GM23248 (cell line): ENCODE measurements around the gene ZNF333. TPM values are rescaled to one million over a fixed set of nuclear protein-coding genes. Genes with fewer than 3 reads are reported as not detected.
"Not testable (repeated sequence)": the region's sequence is repeated elsewhere in the genome, so short reads cannot be mapped to it uniquely, and the experiment has no call there.

Experiments
- DNase-seq: peaks from one replicate; pipeline ENCODE4 v3.0.0-alpha.2; 2015
- H2AFZ ChIP-seq: fragments of 200-600 bp; sonication (generic); 2 replicates; pipeline ENCODE4 v1.6.1; 2016; ENCODE audit warnings: antibody characterized with exemption
- H3F3A ChIP-seq: fragments of 200-600 bp; sonication (generic); 2 replicates; pipeline ENCODE4 v1.6.1; 2016; ENCODE audit warnings: mild to moderate bottlenecking, antibody characterized with exemption, mixed run types; ENCODE audit not compliant: insufficient read depth
- H3K27ac ChIP-seq: fragments of 200-600 bp; sonication (generic); 2 replicates; pipeline ENCODE4 v1.5.1; 2016; ENCODE audit warnings: mild to moderate bottlenecking
- H3K27me3 ChIP-seq: fragments of 200-600 bp; sonication (generic); replicated peaks from 2 replicates; pipeline ENCODE4 v1.6.1; 2016; ENCODE audit warnings: mild to moderate bottlenecking; ENCODE audit not compliant: insufficient read depth
- H3K36me3 ChIP-seq: fragments of 200-600 bp; sonication (generic); 2 replicates; pipeline ENCODE4 v1.6.1; 2016; ENCODE audit warnings: low read depth, mild to moderate bottlenecking
- H3K4me1 ChIP-seq: fragments of 200-600 bp; sonication (generic); 2 replicates; pipeline ENCODE4 v1.6.1; 2016; ENCODE audit warnings: mild to moderate bottlenecking; ENCODE audit not compliant: insufficient read depth
- H3K4me2 ChIP-seq: fragments of 200-600 bp; sonication (generic); one replicate; pipeline ENCODE4 v1.6.1; 2016; ENCODE audit warnings: mild to moderate bottlenecking; ENCODE audit not compliant: unreplicated experiment
- H3K4me3 ChIP-seq: fragments of 200-600 bp; sonication (generic); 2 replicates; pipeline ENCODE4 v1.5.1; 2016; ENCODE audit warnings: mild to moderate bottlenecking
- H3K79me2 ChIP-seq: fragments of 200-600 bp; sonication (generic); 2 replicates; pipeline ENCODE4 v1.6.1; 2016; ENCODE audit warnings: mild to moderate bottlenecking; ENCODE audit not compliant: insufficient read depth
- H3K9ac ChIP-seq: fragments of 200-600 bp; sonication (generic); 2 replicates; pipeline ENCODE4 v1.6.1; 2016; ENCODE audit warnings: mild to moderate bottlenecking
- H3K9me2 ChIP-seq: fragments of 200-600 bp; sonication (generic); 2 replicates; pipeline ENCODE4 v1.6.1; 2016; ENCODE audit warnings: mixed run types, mild to moderate bottlenecking, moderate library complexity; ENCODE audit not compliant: insufficient read depth
- H3K9me3 ChIP-seq: fragments of 200-600 bp; sonication (generic); one replicate; pipeline ENCODE4 v1.6.1; 2017; ENCODE audit warnings: low read depth
- H4K20me1 ChIP-seq: fragments of 200-600 bp; sonication (generic); 2 replicates; pipeline ENCODE4 v1.6.0; 2016; ENCODE audit not compliant: insufficient read depth
- EZH2 ChIP-seq: fragments of 200-600 bp; sonication (generic); IDR thresholded peaks from 2 replicates; pipeline ENCODE4 v1.6.1; 2018; ENCODE audit warnings: antibody characterized with exemption, mild to moderate bottlenecking; ENCODE audit not compliant: insufficient read depth, poor library complexity, severe bottlenecking
- EZH2phosphoT487 ChIP-seq: fragments of 200-600 bp; sonication (generic); IDR thresholded peaks from 2 replicates; pipeline ENCODE4 v1.6.1; 2018; ENCODE audit warnings: antibody characterized with exemption, moderate library complexity, mild to moderate bottlenecking, low read depth; ENCODE audit not compliant: insufficient read depth
- WGBS, 2 experiments: methylation state at CpG; one replicate each; pipeline ENCODE4 v1.1.6; 2015 to 2017; ENCODE audit warnings: low lambda C conversion rate in 2 of 2, low coverage in 1 of 2; ENCODE audit errors: missing lambda C conversion rate in 2 of 2; 5-methylcytosine and 5-hydroxymethylcytosine counted together
- in situ Hi-C: fragments of 300-500 bp; cut with MboI; formaldehyde crosslinking; loops from 2 replicates; pipeline ENCODE4 v1.15.0; 2020
- polyA plus RNA-seq: library from polyadenylated mRNA; unstranded; fragments of >200 nt; fragmentation: Nextera tagmentation; extraction: Ambion mirVana; gene quantifications from 2 replicates; pipeline ENCODE4 v1.2.1, GENCODE V29; 2016
- total RNA-seq: library from RNA; depleted of rRNA; stranded (reverse); fragments of >200 nt; shearing (Covaris generic); gene quantifications from 2 replicates; pipeline ENCODE4 v1.2.3, GENCODE V29; 2014

The ZNF333 gene
- total and polyA plus RNA-seq, 2 experiments from 2014 or later: 10.4 to 26.3 TPM

- no peaks in the 10 kb centered on the region for H3K36me3 ChIP-seq
- peak overlapping the region; percentile 32; the same call in 1 of the 2 replicates for H2AFZ ChIP-seq
- no peaks in the 10 kb centered on the region for H3K9me3 ChIP-seq
- no peak overlapping the region for H3K27ac ChIP-seq
- no peaks in the 10 kb centered on the region for H3K79me2 ChIP-seq
- no peak overlapping the region for H3K9ac ChIP-seq
- H3K4me1 ChIP-seq: no peaks in the 10 kb centered on the region
- in situ Hi-C loops: no loop called here
- DNase-seq: no peak
- H3K4me3 ChIP-seq: peak overlapping the region; percentile 49; the same call in 1 of the 2 replicates
- no peaks in the 10 kb centered on the region for H3K9me2 ChIP-seq
- no peaks in the 10 kb centered on the region for H3F3A ChIP-seq
- WGBS, 2 experiments: 6 to 10% methylated on average over 16 to 22 of the region's 22 CpGs
- no peaks in the 10 kb centered on the region for H4K20me1 ChIP-seq
- no peaks in the 10 kb centered on the region; the same call in 1 of the 2 replicates for H3K27me3 ChIP-seq
- H3K4me2 ChIP-seq: no peak overlapping the region
- no peak for TF ChIP-seq EZH2phosphoT487
- TF ChIP-seq EZH2: no peak
Measured at GRCh38 chr19:14775869-14776586, 86.2 kb downstream of the ZNF333 start.

- H4K20me1 ChIP-seq, H2AFZ ChIP-seq, H3K27me3 ChIP-seq, H3K4me3 ChIP-seq, DNase-seq, H3K9ac ChIP-seq, H3K27ac ChIP-seq, H3K36me3 ChIP-seq, H3K4me2 ChIP-seq, H3K79me2 ChIP-seq, in situ Hi-C loops, H3K9me2 ChIP-seq, H3F3A ChIP-seq, H3K9me3 ChIP-seq, H3K4me1 ChIP-seq: not testable (repeated sequence)
- 42 to 54% methylated on average over 4 of the region's 4 CpGs for WGBS, 2 experiments
Measured at GRCh38 chr19:14777645-14778044, 87.8 kb downstream of the ZNF333 start.

- H3K27ac ChIP-seq, H3K9me2 ChIP-seq, H2AFZ ChIP-seq, H3F3A ChIP-seq, H3K9me3 ChIP-seq, H3K4me1 ChIP-seq, H3K27me3 ChIP-seq, DNase-seq, H3K79me2 ChIP-seq, in situ Hi-C loops, H4K20me1 ChIP-seq, H3K9ac ChIP-seq, H3K4me3 ChIP-seq, H3K4me2 ChIP-seq, H3K36me3 ChIP-seq: not testable (repeated sequence)
- WGBS, 2 experiments: 44 to 47% methylated on average over 12 of the region's 12 CpGs
Measured at GRCh38 chr19:14778110-14778845, 88.4 kb downstream of the ZNF333 start, which contains the start of gene ADGRE2. Gene ADGRE2, minus strand, starts transcription at chr19:14778560. Its CDS starts 1,804 bp downstream, at chr19:14776756.

- DNase-seq: no peak
- Histone ChIP-seq H3F3A (no peaks in the 10 kb centered on the region), H3K36me3 (no peaks in the 10 kb centered on the region), H3K27me3 (no peaks in the 10 kb centered on the region; the same call in 1 of the 2 replicates), H3K27ac (no peak overlapping the region), H3K4me3 (no peak overlapping the region), H3K9me2 (no peaks in the 10 kb centered on the region), H2AFZ (no peak overlapping the region), H3K4me2 (no peak overlapping the region), H3K9me3 (no peaks in the 10 kb centered on the region), H3K4me1 (no peaks in the 10 kb centered on the region), H3K9ac (no peak overlapping the region), H4K20me1 (no peaks in the 10 kb centered on the region), H3K79me2 (no peaks in the 10 kb centered on the region)
- in situ Hi-C loops: no loop called here
- TF ChIP-seq EZH2: no peak
- TF ChIP-seq EZH2phosphoT487: no peak
- WGBS, 2 experiments: 9 to 11% methylated on average over 5 of the region's 5 CpGs
Measured at GRCh38 chr19:14779151-14779550, 89.3 kb downstream of the ZNF333 start.

GRCh38 chr19:14780622-14781225 is 90.9 kb downstream of the ZNF333 start:
- in situ Hi-C loops, H3K4me1 ChIP-seq: not testable (repeated sequence)

GRCh38 chr19:14781713-14782536 is 92.1 kb downstream of the ZNF333 start:
- H3K4me1 ChIP-seq, H3F3A ChIP-seq, H3K36me3 ChIP-seq, H3K9me3 ChIP-seq, H3K9me2 ChIP-seq, H3K27me3 ChIP-seq, H3K9ac ChIP-seq, H4K20me1 ChIP-seq, in situ Hi-C loops, H3K79me2 ChIP-seq, H3K4me2 ChIP-seq, H3K4me3 ChIP-seq, DNase-seq, H2AFZ ChIP-seq, H3K27ac ChIP-seq: not testable (repeated sequence)
- 55 to 57% methylated on average over 17 of the region's 17 CpGs for WGBS, 2 experiments

More at GRCh38 chr19:14780622-14781225, 90.9 kb downstream of the ZNF333 start:
- H3F3A ChIP-seq, H3K4me2 ChIP-seq, H3K9ac ChIP-seq, H3K27me3 ChIP-seq, DNase-seq, H3K4me3 ChIP-seq, H4K20me1 ChIP-seq, H3K36me3 ChIP-seq, H2AFZ ChIP-seq, H3K9me2 ChIP-seq, H3K79me2 ChIP-seq, H3K9me3 ChIP-seq, H3K27ac ChIP-seq: not testable (repeated sequence)
- 25 to 28% methylated on average over 12 of the region's 14 CpGs for WGBS, 2 experiments
